Activated CD4-positive, CD25-positive, alpha-beta regulatory T cell (primary cell): ENCODE data around the gene BHMT2.

Experiments
- DNase-seq, 4 experiments: peaks; one replicate each; lab custom pipeline; 2025; lab: John Stamatoyannopoulos, UW

The BHMT2 gene

DNA sequence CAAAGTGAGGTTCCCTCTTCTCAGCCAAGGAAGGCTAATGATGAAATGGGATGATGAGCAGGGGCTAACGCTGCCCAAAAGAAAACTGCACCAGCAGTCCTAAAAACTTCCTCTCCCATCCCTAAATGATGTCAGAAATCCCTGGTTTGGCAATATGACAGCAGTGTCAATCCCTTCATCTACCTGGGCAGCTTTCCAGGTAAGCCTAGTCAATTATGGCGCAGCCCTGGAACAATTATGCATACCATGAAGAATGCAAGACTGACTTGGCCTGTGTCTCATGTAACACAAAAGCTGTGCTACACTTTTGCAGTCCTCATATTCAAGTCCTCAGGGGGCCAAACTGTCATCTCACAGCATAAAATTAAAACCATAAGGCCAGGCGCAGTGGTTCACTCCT lies 7.1 kb upstream of the BHMT2 start:
- DNase-seq, result no peak

DNA sequence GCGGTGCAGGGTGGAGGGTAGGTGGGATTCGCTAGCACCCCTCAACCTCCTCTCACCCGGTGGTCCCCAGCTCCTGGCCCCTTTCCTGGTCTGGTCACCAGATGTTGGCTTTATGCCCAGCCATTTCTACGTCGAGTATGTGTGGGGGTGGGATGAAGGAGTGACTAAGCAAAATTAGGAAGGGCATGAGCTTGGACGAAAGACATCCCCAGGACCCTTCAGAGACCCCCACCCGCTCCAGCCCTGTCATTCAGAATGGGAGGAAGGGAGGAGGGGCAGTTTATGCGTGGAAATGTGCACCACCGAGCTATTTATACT lies 742 bp downstream of the BHMT2 start:
- no peak for DNase-seq

DNA sequence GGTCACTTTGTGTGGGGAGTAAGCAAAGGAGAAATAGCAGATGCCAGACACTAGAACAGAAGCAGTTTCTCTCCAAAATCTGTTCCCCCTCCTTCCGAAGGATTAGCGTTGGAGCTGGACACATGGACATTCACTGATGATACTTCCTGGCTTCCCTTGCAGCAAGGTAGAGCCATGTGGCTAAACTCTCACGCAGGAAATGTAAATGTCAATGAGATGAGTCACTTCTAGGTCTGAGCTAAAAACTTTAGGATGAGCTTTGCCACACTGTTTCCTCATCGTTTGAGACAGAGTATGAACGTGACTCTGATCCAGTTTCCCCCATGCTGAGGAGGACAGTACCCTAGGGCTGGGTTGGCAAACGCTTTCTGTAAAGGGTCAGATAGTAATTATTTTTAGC lies 5.1 kb downstream of the BHMT2 start:
- DNase-seq, result no peak

DNA sequence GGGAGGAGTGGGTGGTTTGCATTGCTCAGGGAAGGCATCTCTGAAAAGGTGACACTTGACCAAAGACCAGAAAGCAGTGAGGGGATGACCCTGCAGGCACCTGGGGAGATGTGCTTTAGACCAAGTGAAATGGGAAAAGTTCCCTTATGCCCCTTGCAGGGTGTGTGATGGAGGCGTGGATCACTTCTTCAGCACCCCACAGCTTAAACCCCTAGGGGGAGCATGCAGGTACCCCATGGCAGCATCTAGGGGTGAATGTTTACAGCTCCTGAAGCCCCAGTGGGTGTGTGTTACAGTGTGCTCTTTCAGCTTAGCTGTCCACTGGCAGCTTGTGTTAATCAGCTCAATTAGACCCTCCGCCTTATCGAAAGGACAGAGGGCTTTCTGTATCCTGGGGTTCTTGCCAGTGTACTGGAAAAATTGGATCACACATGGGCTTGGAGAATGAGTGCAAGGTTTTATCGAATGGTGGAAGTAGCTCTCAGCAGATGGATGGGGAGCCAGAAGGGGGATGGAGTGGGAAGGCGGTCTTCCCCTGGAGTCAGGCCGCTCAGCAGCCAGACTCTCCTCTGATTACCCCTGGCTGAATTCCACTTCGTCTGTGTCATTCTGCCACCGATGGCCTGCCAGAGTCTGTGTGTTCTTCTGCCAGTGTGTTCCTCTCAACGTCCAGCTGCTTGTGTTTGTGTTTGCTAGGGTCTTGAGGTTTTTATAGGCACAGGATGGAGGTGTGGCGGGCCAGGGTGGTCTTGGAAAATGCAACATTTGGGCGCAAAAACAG lies 6.3 kb downstream of the BHMT2 start:
- no peak for DNase-seq

DNA sequence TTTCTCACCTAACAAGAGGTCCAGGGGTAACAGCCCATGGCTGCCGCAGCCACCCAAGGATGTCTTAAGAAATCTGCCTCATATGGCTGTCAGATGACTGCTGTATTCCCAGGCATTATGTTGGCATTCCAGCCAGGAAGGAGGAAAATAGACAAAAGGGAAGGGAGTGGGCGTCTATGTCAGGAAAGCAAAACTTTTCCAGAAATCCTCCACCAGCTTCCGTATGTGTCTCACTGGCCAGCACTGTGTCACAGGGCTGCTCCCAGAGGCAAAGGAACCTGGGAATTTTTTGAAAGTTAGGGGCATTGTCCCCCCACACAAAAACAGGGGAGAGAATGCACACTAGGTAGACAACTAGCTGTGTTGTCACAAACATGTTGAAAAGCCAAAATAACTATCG lies 7.3 kb downstream of the BHMT2 start:
- DNase-seq, result no peak

DNA sequence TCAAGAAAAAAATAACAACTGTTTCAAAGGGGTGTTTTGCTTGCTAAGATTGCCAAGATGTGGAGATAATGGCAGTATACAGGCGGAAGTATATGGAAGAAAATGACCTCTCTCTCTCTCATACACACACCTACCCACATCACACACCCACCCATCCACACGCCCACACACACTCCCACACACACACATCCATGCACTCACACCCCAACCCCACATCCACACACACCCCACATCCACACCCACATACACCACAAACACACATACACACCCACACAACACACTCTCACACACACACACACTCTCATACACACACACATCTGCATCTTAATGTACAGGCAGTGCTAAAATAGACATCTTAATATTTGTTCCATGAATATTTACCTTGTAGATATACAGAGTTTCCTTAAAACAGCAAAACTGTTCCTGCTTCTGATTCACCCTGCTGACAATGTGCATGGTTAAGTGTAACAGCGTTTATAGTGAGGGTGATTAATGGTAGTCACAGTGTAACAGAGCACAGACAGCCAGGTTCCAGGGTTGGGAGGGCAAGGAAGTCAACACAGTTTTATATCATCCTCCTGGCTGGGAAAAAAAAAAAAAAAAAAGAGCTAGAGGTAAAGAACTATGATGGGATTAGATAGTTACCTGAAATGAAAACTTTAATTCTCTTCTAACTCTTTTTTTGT lies 8.3 kb downstream of the BHMT2 start:
- no peak for DNase-seq

DNA sequence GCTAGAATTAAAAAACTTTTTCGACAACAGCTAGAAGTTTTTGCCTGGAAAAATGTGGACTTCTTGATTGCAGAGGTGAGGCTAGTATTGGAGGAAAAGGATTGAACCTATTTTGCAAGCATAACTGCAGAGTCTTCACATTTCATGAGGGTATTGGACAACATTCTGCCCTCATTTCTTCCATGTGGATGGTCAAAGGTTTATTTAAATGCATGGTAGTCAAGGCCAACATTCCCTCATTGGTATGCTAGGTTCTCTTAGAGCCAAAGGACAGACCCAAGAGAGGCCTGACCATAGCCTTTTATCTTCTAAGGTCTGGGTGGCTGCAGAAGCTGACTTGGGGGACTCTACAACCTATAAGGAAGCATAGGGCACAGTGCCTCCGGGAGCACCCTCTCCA lies 11.2 kb downstream of the BHMT2 start:
- no peak for DNase-seq

DNA sequence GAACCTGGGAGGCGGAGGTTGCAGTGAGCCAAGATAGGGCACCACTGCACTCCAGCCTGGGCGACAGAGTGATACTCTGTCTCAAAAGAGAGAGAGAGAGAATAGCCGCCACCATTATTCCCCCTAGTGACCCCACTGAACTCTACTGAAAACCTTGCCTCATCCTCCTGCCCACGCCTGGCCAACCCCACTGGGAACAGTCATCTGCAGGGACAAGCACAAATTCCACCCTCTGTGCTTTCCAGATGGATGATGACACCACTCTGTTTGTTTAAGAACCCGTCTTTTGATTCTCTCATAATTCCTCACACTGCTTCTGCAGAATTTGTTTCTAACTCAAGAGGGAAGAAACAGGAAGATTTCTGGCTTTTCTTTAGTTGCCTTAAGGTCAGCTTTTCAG lies 12.2 kb downstream of the BHMT2 start:
- no peak for DNase-seq

DNA sequence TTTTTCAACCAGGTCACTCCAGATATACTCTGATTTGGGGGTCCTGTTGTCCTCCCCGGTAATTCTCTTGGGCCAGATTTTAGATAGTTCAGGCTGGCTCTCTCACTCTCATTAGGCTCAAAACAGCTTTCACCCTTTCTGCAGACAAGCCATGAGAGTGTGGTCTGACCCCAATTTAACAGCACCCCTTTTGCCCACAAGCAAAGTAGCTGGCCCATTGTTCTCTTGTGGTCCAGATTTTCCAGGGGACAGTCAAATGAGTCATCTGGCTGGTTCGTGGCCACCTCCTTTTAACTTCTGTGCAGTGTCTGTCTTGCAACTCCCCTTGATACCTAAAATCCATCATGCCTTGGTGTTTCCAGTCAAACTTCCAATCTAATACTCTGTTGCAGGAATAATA lies 16.5 kb downstream of the BHMT2 start:
- DNase-seq, result no peak

DNA sequence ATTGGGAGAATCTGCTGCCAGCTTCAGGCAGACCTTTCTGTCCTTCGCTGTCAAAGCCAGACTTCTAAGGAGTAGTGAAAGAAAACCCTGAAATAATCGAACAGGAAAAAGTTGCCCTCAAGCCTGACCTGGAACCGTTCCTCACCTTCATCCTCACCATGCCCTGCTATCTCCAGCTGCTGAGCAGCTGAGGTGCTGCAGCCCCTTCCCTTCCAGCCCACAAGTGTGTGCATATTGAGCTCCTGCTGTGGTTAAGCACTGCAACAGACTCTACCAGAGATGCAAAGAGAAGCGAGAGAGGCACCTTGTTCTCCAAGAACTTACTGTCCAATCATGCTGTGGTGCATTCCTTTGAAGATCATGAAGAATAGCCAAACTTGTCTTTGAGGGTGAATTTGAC lies 18.9 kb downstream of the BHMT2 start:
- no peak for DNase-seq

DNA sequence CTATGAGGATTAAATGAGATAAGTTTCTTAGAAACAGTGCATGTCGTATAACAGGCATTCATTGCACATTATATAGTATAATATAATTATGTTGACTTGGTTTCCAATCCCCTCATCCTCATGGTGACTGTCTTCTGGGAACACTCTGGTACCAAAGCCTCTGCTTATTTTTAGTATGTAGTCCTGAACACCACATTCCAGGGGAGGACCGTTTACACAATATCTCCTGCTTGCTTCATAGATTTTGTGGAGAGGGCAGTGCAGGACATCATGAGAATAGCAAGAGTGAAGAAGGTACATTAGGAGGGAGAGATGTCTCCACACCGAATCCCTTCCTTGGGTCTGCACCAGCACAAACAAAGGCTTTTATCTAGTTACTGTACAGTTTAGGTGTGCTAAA lies 21.5 kb downstream of the BHMT2 start:
- DNase-seq, result no peak

DNA sequence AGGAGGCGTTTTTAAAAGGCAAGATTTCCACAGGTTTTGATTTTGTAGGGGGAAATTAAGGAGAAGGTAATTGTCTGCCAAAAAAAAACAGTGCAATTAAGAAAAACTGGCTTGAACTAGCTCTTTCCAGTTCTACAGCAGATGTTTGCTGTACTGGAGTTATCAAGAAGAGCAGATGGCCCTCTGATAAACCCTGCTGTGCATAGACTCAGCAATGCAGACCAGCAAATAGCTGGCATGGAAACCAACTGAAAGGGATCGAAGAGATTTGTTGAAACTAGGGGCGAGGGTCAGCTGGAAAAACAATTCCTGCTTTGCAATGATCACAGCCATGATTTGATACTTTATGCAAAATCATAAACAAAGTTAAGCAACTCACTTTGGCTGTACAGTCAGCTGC lies 24.2 kb downstream of the BHMT2 start:
- no peak for DNase-seq

DNA sequence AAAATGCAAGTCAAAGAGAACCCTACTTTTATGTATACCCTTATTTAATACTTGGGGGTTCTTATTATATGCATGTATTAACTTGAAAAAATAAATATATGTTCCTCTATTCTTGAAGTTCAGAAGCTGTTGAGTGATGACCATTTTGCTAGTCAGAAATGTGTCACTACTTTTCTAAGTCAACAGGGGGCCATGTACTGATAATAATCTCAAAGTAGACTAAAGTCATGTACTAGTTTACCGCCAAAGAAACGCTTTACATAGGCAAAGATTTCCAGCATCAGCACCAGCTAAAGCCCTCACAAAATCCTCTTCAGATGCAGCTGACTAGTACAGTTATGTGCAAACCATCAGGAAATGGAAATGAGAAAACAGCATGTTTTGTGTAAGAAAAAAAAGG lies 36.3 kb downstream of the BHMT2 start:
- no peak for DNase-seq

DNA sequence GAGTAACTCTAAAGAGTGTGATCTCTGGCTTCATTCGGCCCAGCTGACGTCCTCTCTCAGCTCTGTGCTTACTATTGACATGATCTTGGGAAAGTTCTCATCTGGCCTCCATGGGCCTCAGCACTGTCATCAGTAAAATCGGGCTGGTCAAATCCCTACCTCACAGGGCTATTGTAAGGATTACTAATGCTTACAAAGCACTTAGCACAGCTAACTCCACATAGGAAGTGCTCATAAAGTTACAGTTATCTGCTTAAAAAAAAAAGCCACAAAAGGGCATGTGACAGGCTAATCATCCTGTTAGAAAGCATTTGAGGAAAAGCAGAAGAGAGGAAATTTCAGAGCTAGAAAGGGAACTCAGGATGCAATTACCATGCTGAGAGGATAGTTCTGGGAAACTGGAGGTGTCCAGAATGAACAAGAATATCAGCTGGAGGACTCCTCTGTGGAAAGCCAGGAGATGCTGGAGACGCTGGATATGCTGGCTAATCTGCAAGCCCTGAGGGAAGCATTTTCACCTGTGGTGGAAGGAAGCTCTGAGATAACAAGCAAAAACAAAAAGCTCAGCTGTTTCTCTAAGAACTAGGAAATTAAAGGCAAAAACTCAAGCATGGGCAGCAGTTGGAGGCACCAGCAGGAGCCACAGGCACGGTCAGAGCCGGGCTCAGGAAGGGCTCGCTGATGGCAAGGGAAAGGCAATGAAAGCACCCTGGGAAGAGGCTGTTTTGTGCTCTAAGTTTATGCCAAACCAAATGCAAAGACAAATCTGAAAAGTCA lies 37.6 kb downstream of the BHMT2 start:
- DNase-seq, result no peak

DNA sequence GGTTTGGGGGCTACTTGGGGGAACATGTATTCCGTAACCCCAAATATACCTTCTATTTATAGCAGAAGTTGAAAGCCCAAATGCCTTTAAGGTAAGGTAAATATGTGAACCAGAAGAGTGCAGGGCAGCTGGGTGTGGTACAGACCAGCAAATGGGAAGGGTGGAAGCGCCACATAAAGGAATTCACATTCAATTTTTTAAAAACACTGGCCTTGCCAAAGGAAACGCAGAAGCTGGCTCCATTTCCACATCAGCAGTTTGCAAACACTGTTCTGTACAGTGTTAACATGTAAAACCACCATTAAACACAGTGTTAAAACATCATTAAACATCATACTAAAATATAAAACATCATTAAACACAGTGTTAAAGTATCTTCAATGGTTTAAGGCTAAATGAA lies 38.5 kb downstream of the BHMT2 start:
- no peak for DNase-seq

DNA sequence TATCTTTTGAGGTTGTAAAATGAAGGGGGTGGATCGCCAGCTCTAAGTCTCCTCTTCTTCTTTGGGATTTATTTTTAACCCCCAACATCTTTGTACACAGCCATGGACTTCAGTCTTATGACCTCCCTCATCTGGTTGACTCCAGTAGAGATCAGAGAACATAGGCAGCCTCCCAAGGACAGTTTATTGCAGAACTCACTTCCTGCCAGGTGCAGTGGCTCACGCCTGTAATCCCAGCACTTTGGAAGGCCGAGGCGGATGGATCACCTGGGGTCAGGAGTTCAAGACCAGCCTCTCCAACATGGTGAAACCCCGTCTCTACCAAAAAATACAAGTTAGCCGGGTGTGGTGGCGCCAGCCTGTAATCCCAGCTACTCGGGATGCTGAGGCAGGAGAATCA lies 39.2 kb downstream of the BHMT2 start:
- no peak for DNase-seq

DNA sequence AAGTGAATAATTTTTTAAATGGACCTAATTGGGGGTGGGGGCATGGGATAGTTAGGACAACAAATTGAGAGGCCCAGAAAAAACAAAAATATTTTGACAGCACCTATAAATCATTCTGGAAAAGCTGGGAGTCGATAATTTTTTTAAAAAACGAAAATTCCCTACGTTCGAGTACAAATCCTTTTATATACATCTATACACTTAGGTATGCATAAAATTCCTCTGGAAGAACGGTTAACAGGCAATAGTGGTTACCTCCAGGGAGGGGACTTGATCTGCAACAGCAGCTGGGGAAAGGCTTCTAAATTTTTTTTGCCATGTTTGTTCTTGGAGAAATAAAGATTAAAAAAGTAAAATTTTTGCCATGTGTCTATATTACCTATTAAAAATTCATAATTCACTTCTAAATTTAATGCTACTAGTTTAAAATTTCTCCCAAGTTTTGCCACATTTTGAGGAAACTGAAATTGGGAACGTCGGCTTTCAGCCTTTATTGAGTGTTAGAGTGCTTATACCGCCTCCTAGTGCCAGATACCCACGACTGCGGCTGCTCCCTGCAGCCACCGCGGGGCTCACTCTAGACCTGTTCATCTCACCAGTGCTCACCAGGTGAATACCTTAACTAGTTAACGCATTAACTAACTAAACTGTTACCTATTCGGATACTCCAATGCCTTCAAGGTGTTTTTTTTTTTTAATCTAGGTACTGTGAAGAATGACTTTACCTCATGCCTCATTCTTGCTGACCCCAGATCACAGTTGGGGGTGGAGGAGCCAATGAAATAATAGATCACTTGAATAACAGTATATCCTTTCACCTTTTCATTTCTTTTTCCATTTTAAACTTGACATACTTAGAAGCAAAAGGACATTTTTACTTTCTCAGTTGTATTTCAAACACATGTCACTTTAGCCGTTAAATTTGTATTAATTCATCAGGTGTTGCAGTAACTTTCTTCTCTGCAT lies 40.2 kb downstream of the BHMT2 start:
- DNase-seq, result no peak

DNA sequence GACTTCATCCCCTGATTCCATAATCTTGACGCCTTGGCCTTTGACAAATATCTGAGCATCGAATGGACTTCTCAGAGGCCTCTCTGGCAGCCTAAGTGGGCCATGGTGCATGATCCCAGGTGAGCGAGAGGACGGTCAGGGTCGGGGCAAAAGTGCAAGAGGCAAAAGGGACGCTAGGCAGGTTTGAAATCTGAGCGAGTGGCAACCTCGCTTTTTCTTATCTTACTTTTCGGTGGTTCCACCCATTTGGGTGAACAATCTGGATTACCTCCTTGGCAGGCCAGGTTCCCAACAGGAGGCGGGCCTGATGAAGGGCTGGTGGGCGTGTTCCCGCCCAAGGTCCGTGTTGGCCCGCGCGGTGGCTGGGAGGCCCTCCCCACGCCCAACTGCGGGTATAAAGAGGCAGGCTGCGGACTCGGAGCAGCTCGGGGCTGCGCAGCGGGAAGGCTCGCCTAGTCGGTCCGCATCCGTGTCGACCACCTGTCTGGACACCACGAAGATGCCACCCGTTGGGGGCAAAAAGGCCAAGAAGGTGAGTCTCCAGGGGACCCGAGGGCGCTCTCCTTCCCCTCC lies 41.9 kb downstream of the BHMT2 start, which contains the start of gene BHMT:
TSS of gene BHMT (plus strand) at position 423 of the 573 bp plus-strand sequence. CDS start at position 500, 77 bp downstream.
- no peak for DNase-seq

DNA sequence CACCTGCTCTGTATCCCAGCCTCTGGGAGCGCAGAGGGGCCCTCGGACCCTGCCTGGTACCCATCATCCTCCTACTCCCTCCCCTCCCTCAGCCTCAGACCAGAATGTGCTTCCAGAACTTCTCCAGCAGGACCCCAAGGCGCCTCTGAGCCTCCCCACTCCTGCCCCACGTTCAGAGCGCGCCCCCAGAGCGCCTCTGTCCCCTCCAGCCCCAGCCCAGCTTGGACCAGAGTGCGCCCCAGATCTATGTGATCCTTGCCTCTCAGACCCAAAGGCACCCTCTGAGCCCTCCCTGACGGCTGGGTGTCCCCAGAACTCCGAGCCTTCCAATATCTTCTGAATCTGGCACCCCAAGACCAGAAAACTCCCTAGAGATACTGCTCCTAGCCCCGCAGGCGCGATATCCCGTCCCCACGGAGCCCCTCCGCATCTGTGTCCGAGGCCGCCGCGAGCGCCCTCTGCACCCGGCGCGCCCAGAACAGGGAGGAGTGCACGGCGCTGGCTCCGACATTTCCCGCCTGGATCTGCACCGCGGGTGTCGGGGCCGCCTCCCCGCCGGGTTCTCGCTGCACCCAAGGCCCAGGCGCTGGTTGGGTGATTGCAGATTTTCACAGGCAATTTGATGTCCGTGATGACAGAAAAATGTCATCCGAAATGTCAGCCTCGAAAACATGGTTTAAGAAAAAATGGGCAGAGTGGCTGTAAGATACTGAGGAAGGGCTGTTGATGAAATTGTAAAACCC lies 42.6 kb downstream of the BHMT2 start:
- no peak for DNase-seq

DNA sequence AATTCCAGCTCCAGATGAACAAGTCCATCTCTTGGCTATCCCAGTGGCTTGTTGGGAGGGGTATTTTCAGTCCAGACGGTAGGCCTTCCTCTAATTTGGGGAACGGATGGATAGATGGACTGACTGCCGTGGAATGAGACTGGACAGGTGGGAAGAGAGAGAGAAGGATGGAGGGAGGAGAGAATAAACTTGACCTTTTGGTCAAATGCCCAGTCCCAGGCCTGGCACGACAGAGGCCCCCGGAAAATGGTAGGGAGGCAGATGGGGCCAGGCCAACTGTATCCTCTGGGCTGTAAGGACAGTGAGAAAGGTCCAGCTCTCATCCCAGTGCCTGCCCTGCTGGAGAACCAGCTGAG lies 43.1 kb downstream of the BHMT2 start:
- no peak for DNase-seq

DNA sequence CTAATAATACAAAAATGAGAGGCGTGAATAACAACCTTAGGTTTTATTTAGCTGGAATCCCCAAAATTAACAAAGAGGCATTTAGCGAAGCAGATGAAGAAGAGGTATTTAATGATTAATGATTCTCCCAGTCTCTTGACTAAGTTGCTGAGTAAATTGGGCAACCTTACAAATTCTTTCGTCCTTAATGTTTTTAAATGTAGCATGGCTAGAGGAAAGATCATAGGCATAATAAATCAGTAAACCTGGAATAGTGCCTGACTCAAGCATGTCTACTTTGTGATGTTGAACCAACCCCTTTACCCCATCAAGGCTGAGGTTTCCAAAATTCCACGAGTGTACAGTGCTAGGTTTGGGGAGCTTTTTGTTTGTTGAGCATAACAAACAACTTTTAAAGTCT lies 49.9 kb downstream of the BHMT2 start:
- DNase-seq, result no peak
